ENCODE data around the gene CNOT8.

The CNOT8 gene

GRCh38 chr5:154892369-154892771 lies 33.9 kb downstream of the CNOT8 start:
- Mint-ChIP-seq H3K4me3 (no peak overlapping the region), H3K27me3 (ENCODE audit: low read depth) (no peaks in the 10 kb centered on the region), H3K9me3 (no peaks in the 10 kb centered on the region), H3K27ac (no peak overlapping the region), H3K36me3 (ENCODE audit: low read depth) (peaks cover 75% of the 10 kb centered on the region), H3K4me1 (no peaks in the 10 kb centered on the region)
- TF ChIP-seq CTCF (IDR thresholded peaks at IDR 0.05; ENCODE audit: unreplicated experiment in 3 of 3), result no peak

GRCh38 chr5:154893381-154893780 lies 35.0 kb downstream of the CNOT8 start:
- H3K27me3 Mint-ChIP-seq (ENCODE audit: low read depth), result no peaks in the 10 kb centered on the region
- no peak for TF ChIP-seq CTCF (IDR thresholded peaks at IDR 0.05; ENCODE audit: unreplicated experiment in 3 of 3)

GRCh38 chr5:154895606-154896561 lies 37.5 kb downstream of the CNOT8 start:
- Mint-ChIP-seq H3K27me3 (ENCODE audit: low read depth) (no peaks in the 10 kb centered on the region), H3K27ac (no peak overlapping the region), H3K4me3 (no peak overlapping the region), H3K36me3 (ENCODE audit: low read depth) (peaks cover 75% of the 10 kb centered on the region), H3K9me3 (no peaks in the 10 kb centered on the region), H3K4me1 (no peaks in the 10 kb centered on the region)
- no peak for TF ChIP-seq CTCF (IDR thresholded peaks at IDR 0.05; ENCODE audit: unreplicated experiment in 3 of 3)

More at GRCh38 chr5:154893381-154893780, 35.0 kb downstream of the CNOT8 start:
- no peak overlapping the region for H3K4me3 Mint-ChIP-seq
- H3K36me3 Mint-ChIP-seq (ENCODE audit: low read depth), result peaks cover 71% of the 10 kb centered on the region
- no peaks in the 10 kb centered on the region for H3K4me1 Mint-ChIP-seq
- H3K27ac Mint-ChIP-seq, result no peak overlapping the region
- no peaks in the 10 kb centered on the region for H3K9me3 Mint-ChIP-seq

- Mint-ChIP-seq H3K9me3 (no peaks in the 10 kb centered on the region), H3K36me3 (ENCODE audit: low read depth) (peaks cover 67% of the 10 kb centered on the region), H3K4me1 (no peaks in the 10 kb centered on the region), H3K4me3 (no peak overlapping the region), H3K27ac (no peak overlapping the region), H3K27me3 (ENCODE audit: low read depth) (no peaks in the 10 kb centered on the region)
- TF ChIP-seq CTCF (IDR thresholded peaks at IDR 0.05; ENCODE audit: unreplicated experiment in 3 of 3), result no peak
Measured at GRCh38 chr5:154896562-154897165, 38.2 kb downstream of the CNOT8 start.

GRCh38 chr5:154898210-154898609 lies 39.8 kb downstream of the CNOT8 start:
- no peaks in the 10 kb centered on the region for H3K9me3 Mint-ChIP-seq
- no peak overlapping the region for H3K27ac Mint-ChIP-seq
- no peaks in the 10 kb centered on the region for H3K27me3 Mint-ChIP-seq (ENCODE audit: low read depth)
- no peak for TF ChIP-seq CTCF (IDR thresholded peaks at IDR 0.05; ENCODE audit: unreplicated experiment in 3 of 3)
- H3K4me1 Mint-ChIP-seq, result no peaks in the 10 kb centered on the region
- H3K4me3 Mint-ChIP-seq, result no peak overlapping the region
- H3K36me3 Mint-ChIP-seq (ENCODE audit: low read depth), result peaks cover 70% of the 10 kb centered on the region
